Stimulated activated CD4-positive, alpha-beta T cell treated with anti-CD3 and anti-CD28 coated beads, Interleukin-15, amount 100 ng/mL, for 24 hours (primary cell): Measurements from ENCODE around the gene BICC1.
"Not testable (repeated sequence)": the region's sequence is repeated elsewhere in the genome, so short reads cannot be mapped to it uniquely, and the experiment has no call there.

Source experiments
- DNase-seq: peaks from one replicate; pipeline ENCODE4 v3.0.0-alpha.2; 2020

Gene BICC1

DNA sequence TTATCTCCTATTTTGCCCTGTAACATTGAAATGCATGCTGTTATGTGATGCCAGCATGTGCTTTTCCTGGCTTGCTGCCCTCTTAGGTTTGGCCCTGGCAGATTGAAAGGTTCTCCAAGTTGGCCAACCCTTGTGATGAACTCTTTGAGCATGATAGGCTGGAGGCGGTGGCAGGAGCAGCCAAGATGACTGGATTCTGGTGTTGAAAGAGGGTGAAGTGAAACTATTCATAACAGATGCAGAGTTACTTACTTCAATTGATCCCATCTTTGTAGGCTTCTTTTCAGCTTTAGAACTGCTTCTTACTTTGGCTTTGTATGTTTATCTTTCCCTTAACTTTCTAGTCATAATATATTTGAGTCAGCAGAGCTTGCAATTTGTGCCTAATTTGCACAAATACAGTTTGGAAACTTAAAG lies 57.6 kb downstream of the BICC1 start:
- DNase-seq, result no peak

DNA sequence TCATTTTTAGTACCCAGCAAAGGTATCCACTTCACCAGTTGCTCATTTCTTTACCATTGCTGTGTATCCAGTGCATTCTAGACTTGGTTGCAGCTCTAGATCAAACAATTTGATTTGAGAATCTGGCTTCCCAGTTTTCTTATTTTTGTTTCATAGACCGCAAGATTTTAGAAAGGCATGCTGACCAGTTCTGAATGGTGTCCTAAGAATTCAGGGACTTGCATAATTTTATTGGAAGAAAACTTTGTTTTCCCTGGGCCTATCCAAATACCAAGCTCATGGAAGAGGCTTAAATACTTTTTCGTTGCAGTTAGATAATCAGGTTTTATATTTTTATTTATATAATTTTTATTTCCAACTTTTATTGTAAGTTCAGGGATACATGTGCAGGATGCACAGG lies 58.3 kb downstream of the BICC1 start:
- no peak for DNase-seq

DNA sequence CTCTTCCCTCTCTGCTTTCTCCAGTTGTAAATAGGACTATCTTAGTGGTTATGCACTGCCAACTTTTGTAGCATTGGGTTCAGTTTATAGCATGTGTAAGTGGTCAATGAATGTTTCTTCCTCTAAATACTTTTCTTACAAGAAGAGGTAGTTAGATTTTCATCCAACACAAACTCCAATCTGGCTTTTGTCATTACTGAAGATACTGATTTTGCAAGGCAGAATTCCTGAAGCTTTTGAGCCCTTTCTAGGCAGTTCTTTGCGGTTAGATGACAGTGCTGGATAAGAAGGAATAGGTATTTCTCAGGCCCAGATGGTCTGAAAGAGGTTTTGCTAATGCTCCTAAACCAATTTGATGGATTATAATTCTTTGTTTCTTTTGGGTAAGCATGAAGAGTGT lies 60.5 kb downstream of the BICC1 start:
- DNase-seq, result no peak

DNA sequence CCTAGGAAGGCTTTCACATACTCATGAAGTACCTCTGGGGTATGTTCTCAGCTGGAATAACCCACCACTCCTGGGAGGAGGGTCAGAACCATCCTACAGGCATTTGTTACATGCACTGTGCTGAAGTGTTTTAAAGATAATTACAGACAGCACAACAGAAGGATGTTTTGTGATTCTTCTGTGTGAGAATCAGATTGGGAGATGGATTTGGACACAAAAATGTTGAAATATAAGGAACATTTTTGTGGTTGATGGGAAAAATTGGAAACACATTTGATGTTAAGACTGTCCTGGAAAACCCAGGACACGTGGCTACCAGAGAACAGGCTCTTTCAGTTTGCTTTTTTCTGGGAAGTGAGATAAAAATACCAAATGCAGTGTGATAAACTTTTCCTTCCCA lies 61.4 kb downstream of the BICC1 start:
- no peak for DNase-seq

DNA sequence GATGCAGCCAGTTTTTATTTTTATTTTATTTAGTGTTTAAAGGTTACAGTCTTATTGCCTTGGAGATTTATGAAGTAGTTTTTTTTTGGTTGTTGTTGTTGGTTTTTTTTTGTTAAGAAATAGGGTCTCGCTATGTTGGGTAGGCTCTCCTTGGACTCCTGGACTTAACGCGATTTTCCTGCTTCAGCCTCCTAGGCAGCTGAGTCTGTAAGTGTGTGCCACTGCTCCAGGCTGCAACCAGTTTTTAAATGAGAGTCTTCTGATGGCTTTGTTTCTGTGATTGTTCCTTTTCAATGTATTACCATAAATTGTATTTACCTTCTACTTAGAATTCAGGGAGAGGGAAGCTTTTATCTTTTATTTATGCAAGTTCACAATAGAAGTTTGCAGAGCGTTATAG lies 62.8 kb downstream of the BICC1 start:
- DNase-seq, result no peak

DNA sequence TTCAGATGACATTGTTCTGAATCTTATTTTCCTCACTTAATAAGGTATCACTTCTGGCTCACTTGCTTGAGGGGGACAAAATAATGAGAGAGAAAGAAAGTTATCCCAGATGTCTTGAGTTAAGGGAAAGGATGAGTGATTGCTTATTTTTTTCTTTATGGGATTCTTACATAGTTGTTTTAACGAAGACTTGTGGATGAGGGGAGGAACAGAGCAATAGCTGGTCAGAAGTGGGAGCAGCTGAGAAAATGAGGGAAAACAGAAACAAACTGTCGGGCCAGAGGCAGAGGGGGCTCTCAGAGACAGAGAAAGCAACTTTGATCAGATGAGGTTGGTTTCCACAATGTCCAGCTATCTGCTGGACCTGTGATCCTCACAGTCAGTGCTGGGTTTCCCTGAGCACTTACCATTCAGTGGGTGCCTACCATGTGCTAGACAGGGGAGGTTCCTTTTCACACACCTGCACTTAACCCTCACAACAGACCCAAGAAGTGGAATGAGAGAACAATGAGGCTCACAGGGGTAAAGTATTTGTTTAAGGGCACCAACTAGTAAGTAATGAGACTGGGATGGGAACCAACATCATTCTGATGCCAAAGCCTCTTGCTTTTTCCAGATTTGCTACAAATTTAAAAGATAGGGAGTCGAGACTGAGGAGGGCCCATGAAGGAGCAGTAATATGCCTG lies 64.2 kb downstream of the BICC1 start:
- DNase-seq, result no peak

DNA sequence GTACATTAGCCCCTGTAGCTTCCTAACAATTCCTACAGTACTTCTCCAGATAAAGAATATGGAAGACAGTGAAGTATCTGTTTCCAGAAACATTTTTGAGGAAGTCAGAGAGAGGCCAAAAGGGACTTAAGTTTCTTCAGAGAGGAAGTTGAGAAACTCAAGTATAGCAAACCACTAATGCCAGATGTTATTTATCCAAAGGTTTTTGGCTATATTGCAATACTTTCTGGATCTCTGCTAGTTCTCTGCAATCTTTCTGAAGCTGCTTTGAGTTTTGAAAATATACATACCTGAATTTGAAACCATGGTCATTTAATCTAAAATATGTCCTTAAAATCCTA lies 64.7 kb downstream of the BICC1 start:
- no peak for DNase-seq

DNA sequence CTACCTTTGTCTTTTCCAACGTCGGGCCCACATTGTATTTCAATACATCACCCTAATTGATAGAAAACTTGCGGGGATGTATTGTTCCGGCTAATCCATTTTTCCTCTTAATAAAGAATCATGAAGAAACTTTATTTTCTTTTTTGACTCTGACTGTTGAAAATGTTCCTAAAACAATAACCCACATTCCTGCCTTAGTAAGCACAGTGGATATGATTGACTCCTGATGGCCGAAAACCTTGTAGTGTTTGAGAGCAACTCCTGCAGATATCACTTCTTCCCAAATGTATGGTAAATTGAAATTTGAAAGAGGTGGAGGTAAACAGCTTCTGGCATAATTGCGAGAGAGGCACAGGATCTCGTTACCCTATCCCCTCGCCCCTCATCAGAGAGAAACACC lies 65.7 kb downstream of the BICC1 start:
- DNase-seq, result no peak

DNA sequence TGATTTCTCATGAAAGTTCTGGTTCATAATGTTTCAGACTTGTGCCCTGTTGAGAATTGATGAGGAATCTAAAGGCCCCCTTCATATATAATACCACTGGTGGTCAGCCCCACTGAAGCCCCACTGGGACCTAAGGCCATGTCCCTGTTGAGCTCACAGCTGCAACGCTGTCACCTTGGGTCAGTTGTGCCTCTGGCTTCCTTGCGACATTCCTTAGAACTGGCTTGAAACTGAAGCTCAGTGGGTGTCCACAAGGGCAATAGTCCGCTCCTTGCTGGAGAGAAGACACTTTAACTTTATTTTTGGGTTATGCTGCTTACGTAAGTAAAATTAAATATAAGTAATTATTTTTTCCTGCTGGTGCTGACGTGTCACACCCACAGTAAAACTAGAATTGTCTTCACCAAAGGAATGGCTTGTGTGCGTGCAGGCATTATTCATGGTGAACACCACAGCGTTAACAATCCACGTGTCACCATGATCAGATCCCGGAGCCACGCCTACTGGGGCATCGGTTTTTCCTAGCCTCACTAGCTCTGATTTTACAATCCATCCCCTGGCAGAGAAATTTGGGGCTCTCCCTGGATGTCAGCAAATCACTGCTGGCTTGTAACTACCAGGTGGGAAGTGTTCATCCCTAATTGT lies 66.5 kb downstream of the BICC1 start:
- DNase-seq, result no peak

DNA sequence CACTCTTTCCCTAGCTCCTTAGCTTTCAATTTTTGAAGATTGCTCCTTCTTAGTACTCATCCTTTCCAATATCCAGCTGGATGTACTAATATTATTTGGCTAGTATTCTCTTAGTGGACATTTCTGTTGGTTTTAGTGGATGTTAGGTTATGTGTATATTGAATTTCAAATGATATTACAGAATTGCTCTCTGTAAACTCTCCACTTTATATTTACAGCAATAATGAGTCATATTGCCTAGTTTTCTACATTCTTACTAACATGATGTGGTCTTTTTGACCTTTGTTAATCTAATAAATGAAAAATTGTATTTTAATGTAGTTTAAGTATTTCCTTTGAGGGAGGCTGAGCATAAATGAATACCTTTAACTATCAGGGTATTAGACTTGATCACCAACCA lies 69.4 kb downstream of the BICC1 start:
- DNase-seq, result no peak

DNA sequence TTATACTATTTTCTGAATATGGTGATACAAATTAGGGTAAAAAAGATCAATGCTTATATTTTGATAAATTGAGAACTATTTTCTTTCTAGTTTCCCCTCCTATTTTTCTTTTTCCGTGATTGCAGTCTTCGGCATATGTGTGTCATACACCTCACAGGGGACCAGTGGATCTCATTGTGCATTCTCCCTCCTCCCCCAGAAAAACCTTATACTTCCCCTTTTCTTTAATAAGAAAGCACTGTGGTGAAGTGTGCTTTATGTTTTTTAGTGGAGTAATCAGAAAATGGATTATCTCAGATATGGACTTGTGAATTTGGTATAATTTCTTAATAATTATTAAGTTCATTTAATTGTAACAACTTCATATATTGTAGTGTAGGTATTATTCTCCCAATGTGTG lies 72.8 kb downstream of the BICC1 start:
- DNase-seq, result no peak

DNA sequence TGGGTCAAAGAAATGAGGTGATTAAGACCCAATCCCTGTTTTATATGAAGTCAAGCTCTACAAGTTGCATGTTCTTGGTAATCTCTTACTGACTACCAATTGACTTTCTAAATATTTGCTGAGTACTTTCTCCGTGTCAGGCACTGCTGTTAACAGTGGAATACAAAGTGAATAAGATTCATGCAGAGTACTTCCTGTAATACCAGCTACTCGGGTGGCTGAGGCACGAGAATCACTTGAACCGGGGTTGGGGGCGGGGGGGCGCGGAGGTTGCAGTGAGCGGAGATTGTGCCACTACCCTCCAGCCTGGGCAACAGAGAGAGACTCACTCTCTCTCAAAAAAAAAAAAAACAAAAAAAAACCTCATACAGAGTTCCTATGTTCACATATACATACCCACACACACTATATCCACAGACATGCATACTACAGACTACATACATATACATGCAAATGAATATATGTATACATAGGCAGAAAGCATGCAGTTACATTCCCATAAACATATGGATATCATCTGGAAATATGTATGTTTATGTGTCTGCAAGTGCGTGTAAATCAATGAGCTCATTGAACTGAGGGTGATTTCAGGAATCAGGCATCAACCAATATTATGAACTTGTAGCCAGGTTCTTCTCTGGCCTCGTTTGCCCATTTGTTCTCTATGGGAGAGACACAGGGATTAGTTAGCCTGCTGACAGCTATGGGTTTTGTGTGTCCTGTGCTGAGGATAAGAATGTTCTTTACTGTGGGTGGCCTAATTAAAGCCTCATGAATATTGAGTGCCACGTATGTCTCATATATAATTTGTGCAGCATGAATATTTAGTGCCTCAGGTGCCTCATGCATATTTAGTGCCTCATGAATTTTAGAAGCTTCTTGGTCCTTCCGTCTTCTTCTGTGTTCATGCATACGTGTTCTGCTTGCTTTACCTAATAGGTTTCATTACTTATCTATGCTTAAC lies 73.9 kb downstream of the BICC1 start:
- DNase-seq, result no peak

DNA sequence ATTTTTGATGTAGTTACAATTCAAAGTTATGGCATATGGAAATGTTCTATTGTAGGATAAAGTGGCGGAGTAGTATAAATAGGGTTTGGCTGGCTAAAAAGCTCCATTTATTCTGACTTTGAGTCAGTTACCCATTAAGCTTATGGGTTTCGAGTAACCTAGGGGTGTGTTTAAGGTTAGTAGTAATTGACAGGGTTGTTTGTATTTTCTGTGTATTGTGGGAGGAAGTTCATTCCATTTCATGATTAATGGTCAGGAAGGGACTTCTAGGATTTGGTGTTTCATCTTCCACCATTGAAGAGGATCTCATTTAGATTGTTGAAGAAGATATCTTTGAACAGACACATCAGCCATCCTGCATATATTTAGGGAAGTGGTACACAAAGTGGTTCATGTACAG lies 75.0 kb downstream of the BICC1 start:
- no peak for DNase-seq

DNA sequence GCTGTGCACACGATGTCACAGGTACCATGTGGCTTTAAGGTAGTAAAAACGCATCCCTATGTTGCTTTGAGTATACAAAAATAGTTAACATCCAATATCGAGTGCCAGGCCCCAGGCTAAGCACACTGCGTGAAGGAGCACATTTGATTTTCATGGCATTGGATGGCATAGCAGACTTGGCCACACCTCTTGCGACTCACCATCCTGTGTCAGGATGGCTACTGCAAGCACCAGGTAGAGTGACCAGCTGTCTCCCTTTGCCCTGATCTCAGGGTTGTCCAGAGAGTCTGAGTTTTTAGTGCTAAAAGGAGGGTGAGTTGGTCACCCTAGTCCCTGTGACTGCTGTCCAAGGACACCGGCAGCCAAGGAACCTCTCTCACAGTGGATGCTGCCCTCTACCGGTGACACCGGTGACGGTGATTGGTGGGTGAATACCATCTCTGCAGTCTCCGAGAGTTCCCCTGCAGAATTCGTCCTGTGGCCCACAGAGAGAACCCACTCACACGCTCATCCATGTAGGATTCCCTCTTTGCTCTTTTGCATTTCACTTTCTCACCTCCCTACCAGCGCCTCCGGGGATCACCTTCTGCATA lies 76.1 kb downstream of the BICC1 start:
- no peak for DNase-seq

DNA sequence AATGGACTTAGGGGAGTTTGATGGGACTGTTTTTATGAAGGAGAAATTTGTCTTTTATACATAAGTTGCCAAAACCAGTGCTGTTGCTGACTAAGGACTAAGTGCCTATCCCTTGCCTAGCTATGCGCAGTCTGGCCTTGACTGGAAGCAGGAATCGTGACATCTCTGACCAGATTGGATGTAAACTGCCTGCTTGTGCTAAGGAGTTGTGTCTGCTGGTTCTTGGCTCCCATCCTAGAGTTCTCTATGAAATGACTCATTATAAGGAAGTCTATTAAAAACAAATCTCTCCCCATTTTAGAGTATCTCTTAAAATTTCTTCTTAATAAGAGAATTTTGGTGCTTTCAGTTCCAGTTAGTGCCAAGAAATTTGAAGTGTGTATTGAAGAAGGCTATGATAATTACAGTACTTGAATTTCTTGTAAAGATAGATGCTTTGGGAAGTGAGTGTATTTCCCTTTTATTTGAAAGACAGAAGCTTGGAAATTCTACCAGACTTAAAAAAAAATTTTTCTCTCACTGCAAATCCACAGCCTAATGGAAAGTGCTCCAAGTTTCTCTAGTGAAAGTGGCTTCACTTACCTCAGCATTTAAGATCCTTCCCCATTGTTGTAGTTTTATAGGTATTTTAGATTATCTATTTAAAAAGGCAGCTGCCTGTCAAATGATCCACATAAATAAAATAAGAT lies 77.6 kb downstream of the BICC1 start:
- no peak for DNase-seq

DNA sequence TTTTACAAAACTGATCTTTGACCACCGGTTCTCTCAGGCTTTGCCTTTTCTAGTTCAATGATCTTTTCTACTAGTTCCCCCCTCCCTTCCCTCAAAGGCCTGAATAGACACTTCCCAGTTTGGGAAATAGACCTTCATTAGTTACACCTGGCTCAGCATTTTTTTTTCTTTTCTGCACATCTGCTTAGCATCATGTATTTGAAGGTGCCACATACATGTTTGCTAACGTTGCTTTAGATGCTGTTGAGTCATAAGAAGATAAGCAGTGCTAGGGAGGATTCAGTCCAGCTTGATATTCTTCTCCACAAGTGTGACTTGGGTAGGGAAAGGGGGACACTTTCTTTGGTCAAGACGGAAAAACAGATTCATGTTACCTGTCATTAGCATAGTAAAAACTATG lies 78.3 kb downstream of the BICC1 start:
- DNase-seq, result no peak

DNA sequence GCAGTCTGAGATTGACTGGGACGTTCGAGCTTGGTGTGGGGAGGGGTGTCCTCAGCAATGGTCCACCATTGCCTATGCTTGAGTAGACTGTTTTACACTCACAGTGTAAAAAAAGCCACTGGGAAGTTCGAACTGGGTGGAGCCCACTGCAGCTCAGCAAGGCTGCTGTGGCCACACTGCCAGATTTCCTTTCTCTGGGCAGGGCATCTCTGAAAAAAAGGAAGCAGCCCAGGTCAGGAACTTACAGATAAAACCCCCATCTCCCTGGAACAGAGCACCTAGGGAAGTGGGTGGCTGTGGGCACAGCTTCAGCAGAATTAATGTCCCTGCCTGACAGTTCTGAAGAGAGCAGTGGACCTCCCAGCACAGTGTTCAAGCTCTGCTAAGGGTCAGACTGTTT lies 80.3 kb downstream of the BICC1 start:
- DNase-seq, result no peak

DNA sequence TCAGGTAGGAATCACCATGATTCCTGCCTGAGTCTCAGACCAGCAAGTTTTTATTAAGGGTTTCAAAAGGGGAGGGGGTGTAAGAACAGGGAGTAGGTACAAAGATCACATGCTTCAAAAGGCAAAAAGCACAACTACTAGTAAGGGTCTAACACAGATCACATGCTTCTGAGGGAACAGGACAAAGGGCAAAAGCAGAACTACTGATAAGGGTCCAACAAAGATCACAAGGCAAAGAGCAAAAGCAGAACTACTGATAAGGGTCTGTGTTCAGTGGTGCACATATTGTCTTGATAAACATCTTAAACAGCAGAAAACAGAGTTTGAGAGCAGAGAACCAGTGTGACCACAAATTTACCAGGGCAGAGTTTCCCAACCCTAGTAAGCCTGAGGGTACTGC lies 84.5 kb downstream of the BICC1 start:
- DNase-seq, result not testable (repeated sequence)

DNA sequence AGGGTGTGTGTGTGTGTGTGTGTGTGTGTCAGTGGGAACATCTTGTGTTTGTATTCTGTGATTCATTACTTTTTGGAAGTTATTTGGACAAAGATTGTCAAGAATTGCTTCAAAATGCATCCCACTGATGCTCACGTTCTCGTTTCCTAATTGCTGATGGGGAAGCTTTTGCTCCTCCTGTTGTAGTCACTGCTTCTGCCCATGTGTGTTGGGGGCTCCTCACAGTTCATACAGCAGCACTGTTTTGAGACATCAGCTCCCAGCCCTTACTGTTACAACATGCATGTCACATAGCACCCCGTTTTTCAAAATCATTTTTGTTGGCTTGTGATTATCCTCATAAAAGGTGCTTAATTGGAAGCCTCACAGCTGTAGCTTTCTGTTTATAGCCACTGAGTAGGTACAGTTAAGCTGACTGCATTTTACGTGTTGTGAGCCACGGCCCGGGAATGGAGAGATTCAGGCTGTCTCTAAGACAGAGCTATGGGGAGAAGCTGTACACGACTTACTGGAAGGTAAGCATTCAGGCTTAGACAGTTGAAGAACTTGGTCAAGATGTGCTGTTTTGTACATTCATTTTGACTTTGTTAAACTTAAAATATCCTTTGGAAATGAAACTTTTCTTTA lies 87.4 kb downstream of the BICC1 start:
- DNase-seq, result no peak

DNA sequence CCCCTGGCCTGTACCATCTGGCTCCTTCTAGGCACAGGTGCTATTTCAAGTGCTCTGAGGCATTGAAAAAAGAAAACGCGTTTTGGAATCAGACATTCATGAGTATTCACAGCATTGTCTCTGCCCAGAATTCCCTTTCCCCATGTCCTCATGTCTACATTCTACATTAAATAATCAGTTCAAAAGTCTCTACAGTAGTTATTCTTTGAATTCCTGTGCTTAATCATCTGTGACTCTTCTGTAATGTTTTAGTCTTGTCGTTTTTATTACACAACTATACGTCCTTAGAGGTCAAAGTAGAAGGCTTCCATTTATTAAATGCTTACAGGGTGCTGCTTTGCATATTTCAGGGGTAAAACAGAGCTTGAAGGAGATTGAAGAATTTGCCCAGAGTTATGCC lies 95.7 kb downstream of the BICC1 start:
- DNase-seq, result no peak

DNA sequence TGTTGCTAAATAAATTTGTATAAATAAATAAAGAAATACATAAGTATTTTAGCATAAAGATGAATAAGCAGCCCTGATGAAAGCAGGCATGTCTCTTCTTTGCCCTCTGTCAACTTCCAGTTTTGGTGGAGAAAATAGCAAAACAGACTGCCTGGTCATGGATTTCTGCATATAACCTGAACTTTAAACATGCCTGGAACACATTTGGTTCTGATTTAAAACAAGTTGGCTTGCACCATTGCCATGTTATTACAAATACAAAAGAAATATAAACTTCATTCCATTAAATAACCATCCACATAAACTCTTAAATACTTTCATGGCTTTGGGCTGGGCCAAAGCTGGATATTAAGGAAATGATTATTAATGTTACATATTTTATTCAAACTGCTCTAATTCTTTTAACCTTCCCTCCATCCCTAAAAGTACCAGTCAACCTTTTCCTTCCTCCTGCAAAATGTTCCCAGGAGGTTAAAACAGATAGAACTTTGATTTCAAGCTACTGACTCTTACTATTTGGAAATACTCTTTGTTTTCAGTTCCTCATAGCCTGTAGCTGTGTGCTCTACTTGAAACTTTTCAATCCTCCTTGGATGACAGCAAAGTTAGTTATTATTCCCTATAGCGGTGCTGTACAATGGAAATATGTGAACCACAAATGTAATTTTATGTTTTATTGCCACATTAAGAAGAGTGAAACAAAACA lies 96.3 kb downstream of the BICC1 start:
- no peak for DNase-seq
